Peyer's patch (tissue), 4 donors: Measurements from ENCODE around the gene FGF10. TPM values are rescaled to one million over a fixed set of nuclear protein-coding genes. Genes with fewer than 3 reads are reported as not detected.

ENCODE experiments used
- DNase-seq, 3 donors: peaks; one replicate each; pipeline ENCODE4 v3.0.0-alpha.2; 2017 to 2019
- H3K27ac ChIP-seq, 4 donors: fragments of 200-600 bp; sonication (generic); one replicate each; pipeline ENCODE4 v1.5.1; 2016 to 2019
- H3K27me3 ChIP-seq, 2 donors: fragments of 200-600 bp; sonication (generic); one replicate each; pipeline ENCODE4 v1.5.1; 2019
- H3K36me3 ChIP-seq, 3 donors: fragments of 200-600 bp; sonication (generic); one replicate each; pipeline ENCODE4 v1.5.1; 2016 to 2019
- H3K4me1 ChIP-seq, 4 donors: fragments of 200-600 bp; sonication (generic); one replicate each; pipeline ENCODE4 v1.5.1; 2016 to 2019
- H3K4me3 ChIP-seq, 4 donors: fragments of 200-600 bp; sonication (generic); 1 replicate in 3 of 4; 2 replicates in 1 of 4; pipeline ENCODE4 v1.5.1; 2016 to 2019; ENCODE audit warnings: mild to moderate bottlenecking in 1 of 4
- H3K9me3 ChIP-seq, 4 donors: fragments of 200-600 bp; sonication (generic); one replicate each; pipeline ENCODE4 v1.5.1; 2016 to 2019; ENCODE audit warnings: mild to moderate bottlenecking in 1 of 4
- POLR2A ChIP-seq, 2 donors: fragments of 450-650 bp; IDR thresholded peaks; one replicate each; pipeline ENCODE4 v1.5.1; 2017; ENCODE audit warnings: antibody characterized with exemption in 2 of 2, mild to moderate bottlenecking in 2 of 2, moderate library complexity in 2 of 2
- total RNA-seq, 4 donors: library from RNA; depleted of rRNA; stranded (reverse); fragments of >200 nt; gene quantifications; one replicate each; pipeline ENCODE4 v1.1.0, GENCODE V29; 2016
- TF ChIP-seq, protein P1 (sequence below), 6 experiments: fragments of 450-650 bp in 4 of 6; fragments of 200-600 bp in 2 of 6; sonication (generic) in 1 of 6; IDR thresholded peaks; one replicate each; pipeline ENCODE4 v1.5.1; 2017 to 2019; ENCODE audit warnings: antibody characterized with exemption in 6 of 6, mild to moderate bottlenecking in 3 of 6, moderate library complexity in 1 of 6

Gene FGF10
- total RNA-seq, 4 donors from 2014 or later, result 0.53 to 10.9 (median 4.8) TPM

DNA sequence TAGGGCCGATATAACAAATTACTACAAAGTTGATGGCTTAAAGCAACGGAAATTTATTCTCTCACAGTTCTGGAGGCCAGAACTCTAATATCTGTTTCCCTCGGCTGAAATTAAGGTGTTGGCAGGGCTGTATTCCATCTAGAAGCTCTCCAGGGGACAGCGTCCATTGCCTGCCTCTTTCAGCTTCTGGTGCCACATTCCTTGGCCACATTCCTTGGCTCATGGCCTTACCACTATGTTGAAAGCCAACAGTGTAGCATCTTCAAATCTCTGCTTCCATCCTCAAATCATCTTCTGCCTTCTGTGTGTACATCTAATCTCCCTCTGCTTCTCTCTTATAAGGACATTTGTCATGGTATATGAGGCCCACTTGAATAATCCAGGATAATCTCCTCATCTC, 17.2 kb downstream of the FGF10 start:
- TF ChIP-seq POLR2A (IDR thresholded peaks at IDR 0.05), result no peak
- TF ChIP-seq, protein P1, sequence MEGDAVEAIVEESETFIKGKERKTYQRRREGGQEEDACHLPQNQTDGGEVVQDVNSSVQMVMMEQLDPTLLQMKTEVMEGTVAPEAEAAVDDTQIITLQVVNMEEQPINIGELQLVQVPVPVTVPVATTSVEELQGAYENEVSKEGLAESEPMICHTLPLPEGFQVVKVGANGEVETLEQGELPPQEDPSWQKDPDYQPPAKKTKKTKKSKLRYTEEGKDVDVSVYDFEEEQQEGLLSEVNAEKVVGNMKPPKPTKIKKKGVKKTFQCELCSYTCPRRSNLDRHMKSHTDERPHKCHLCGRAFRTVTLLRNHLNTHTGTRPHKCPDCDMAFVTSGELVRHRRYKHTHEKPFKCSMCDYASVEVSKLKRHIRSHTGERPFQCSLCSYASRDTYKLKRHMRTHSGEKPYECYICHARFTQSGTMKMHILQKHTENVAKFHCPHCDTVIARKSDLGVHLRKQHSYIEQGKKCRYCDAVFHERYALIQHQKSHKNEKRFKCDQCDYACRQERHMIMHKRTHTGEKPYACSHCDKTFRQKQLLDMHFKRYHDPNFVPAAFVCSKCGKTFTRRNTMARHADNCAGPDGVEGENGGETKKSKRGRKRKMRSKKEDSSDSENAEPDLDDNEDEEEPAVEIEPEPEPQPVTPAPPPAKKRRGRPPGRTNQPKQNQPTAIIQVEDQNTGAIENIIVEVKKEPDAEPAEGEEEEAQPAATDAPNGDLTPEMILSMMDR (IDR thresholded peaks at IDR 0.05), result no peak
- H3K36me3 ChIP-seq, result no peaks in the 10 kb centered on the region
- no peaks in the 10 kb centered on the region for H3K27me3 ChIP-seq
- H3K4me3 ChIP-seq, result no peak overlapping the region
- DNase-seq, result no peak
- no peaks in the 10 kb centered on the region for H3K9me3 ChIP-seq
- H3K27ac ChIP-seq, result no peak overlapping the region
- no peaks in the 10 kb centered on the region for H3K4me1 ChIP-seq

DNA sequence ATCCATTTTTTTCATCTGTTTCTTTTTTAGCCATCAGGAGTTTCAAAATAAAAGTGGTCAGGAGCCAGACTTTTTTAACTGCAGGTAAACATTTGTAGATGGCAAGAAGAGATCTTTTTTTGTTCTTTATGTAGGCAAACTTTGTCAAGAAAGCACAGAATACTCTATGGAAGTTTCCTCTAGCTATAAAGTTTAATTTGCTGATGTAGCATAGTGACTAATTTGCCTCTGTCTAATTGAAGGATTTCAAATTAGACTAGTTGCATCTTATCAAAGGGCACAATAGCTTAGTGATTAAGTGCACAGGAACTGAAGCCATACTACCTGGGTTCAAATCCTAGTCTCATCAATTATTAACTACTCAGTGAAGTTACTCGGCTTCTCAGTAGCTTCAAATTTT, 22.0 kb downstream of the FGF10 start:
- TF ChIP-seq POLR2A (IDR thresholded peaks at IDR 0.05), result no peak
- TF ChIP-seq, protein P1 (IDR thresholded peaks at IDR 0.05), result no peak
- Histone ChIP-seq H3K27me3 (no peaks in the 10 kb centered on the region), H3K9me3 (no peaks in the 10 kb centered on the region), H3K36me3 (no peaks in the 10 kb centered on the region), H3K4me3 (no peak overlapping the region), H3K27ac (no peak overlapping the region), H3K4me1 (no peaks in the 10 kb centered on the region)
- no peak for DNase-seq

DNA sequence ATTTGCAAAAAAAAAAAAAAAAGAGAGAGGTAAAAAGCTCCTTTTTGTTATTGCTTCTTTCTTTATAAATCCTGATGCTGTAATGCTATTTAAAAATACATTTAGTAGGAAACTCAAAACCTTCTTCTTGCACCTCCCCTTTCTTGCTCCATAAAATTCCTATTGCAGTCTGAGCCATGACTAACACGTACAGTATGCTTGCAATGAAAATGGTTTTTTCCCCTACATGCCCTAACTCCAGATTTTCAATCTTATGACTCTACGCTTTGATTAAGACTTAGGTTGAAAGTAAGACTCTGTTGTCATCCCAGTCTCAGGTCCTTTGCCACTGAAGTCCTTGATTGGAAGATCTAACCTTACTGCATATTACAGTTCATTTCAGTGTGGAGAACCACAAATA, 23.9 kb downstream of the FGF10 start:
- TF ChIP-seq, protein P1 (IDR thresholded peaks at IDR 0.05), result no peak
- no peak for TF ChIP-seq POLR2A (IDR thresholded peaks at IDR 0.05)
- Histone ChIP-seq H3K4me1 (no peaks in the 10 kb centered on the region), H3K36me3 (no peaks in the 10 kb centered on the region), H3K9me3 (no peaks in the 10 kb centered on the region), H3K27me3 (no peaks in the 10 kb centered on the region), H3K4me3 (no peak overlapping the region), H3K27ac (no peak overlapping the region)
- no peak for DNase-seq

DNA sequence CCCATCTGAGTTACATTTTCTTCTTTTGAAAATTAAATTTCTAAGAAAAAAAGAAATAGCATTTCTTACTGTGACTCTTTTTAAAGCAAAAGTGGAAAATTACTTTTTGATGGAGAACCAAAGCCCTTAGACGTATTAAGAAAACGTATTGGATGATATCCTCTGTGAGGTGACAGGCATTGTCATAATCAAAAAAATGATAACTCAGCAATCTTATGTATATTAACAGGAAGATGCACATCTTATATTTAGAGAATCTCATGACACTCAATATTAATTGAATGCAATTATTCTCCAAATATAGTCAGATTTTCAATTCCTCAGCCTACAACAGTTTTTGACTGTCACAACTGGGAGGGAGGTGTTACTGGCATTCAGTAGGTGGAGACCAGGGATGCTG, 25.1 kb downstream of the FGF10 start:
- H3K27ac ChIP-seq, result no peak overlapping the region
- no peak overlapping the region for H3K4me3 ChIP-seq

DNA sequence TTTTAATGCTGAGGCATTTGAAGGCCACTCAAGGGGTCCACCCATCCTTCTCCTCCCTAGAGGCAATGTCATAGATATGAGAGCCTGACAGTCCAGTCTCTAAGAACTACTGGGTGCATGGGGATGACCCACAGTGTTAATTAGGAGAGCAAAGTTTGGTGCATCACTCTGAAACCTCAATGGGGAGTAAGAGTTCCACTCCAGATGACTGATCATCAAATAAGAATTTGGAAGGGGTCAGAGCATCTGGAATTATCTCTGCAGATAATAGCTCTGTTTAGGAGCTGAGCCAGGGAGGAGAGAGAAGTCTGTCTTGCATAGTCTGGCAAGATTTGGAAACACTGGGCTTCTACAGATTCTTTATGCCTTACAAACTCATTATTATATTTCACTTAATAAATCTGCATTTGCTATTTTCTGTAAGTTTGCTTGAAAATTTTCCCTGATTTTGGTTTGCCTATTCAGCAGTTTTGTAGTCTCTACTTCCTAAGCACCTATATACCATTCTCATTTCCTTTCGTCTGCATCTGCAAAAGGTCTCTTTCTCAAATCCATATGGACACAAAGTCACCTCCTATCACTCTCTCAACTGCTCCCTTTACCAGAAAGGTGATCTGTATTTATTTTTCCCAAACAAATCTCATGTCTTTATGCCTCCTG, 27.7 kb downstream of the FGF10 start:
- Histone ChIP-seq H3K4me1 (no peaks in the 10 kb centered on the region), H3K9me3 (no peaks in the 10 kb centered on the region), H3K4me3 (no peak overlapping the region), H3K27me3 (no peaks in the 10 kb centered on the region), H3K27ac (no peak overlapping the region), H3K36me3 (no peaks in the 10 kb centered on the region)
- DNase-seq, result no peak
- TF ChIP-seq POLR2A (IDR thresholded peaks at IDR 0.05), result no peak
- TF ChIP-seq, protein P1 (IDR thresholded peaks at IDR 0.05), result no peak

More for the DNA sequence above, 25.1 kb downstream of the FGF10 start:
- H3K36me3 ChIP-seq, result no peaks in the 10 kb centered on the region
- no peaks in the 10 kb centered on the region for H3K27me3 ChIP-seq
- TF ChIP-seq, protein P1 (IDR thresholded peaks at IDR 0.05), result no peak
- no peak for TF ChIP-seq POLR2A (IDR thresholded peaks at IDR 0.05)
- no peaks in the 10 kb centered on the region for H3K9me3 ChIP-seq
- DNase-seq, result no peak
- no peaks in the 10 kb centered on the region for H3K4me1 ChIP-seq

DNA sequence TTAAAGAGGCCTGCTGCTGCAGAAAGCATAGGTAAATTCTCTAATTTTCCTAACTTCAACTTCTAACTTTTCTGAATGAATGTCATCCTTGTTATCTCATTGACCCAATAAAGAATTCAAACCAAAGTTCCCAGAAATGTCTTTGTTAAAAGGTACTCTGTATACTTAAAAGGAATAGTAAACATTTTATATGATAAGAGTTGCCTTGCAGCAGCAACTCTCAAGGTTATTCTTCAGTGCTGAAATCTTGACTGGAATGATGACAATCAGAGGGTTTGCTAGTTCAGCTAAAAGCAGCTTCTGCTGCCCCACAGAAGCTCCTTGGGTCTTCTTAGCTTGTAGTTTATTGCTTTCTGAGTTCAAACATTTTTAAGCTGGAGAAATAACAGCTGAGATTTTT, 28.3 kb downstream of the FGF10 start:
- H3K4me1 ChIP-seq, result no peaks in the 10 kb centered on the region
- H3K36me3 ChIP-seq, result no peaks in the 10 kb centered on the region
- H3K4me3 ChIP-seq, result no peak overlapping the region
- H3K27me3 ChIP-seq, result no peaks in the 10 kb centered on the region
- H3K27ac ChIP-seq, result no peak overlapping the region
- no peak for TF ChIP-seq POLR2A (IDR thresholded peaks at IDR 0.05)
- TF ChIP-seq, protein P1 (IDR thresholded peaks at IDR 0.05), result no peak
- H3K9me3 ChIP-seq, result no peaks in the 10 kb centered on the region
- DNase-seq, result no peak
